ENCODE measurements around the gene SEC63. TPM values are rescaled to one million over a fixed set of nuclear protein-coding genes. Genes with fewer than 3 reads are reported as not detected.
"Not testable (repeated sequence)": the region's sequence is repeated elsewhere in the genome, so short reads cannot be mapped to it uniquely, and the experiment has no call there.

Gene SEC63
- total RNA-seq, 1 experiment from 2014 or later: 51.3 TPM

- no peak for DNase-seq (ENCODE audit: low read depth, low spot score)
- Histone ChIP-seq H3K4me1 (ENCODE audit: control insufficient read depth in 1 of 2, insufficient read depth in 2 of 2, low read length in 2 of 2) (no peaks in the 10 kb centered on the region), H4K20me1 (ENCODE audit: insufficient read depth) (no peaks in the 10 kb centered on the region), H3K9me3 (ENCODE audit: control insufficient read depth in 1 of 2, insufficient read depth in 1 of 2, low read depth in 1 of 2, low read length in 2 of 2) (no peaks in the 10 kb centered on the region), H3K27me3 (ENCODE audit: insufficient read depth, low read length) (no peaks in the 10 kb centered on the region), H3K36me3 (ENCODE audit: control insufficient read depth in 1 of 2, insufficient read depth in 2 of 2, low read length in 2 of 2) (no peaks in the 10 kb centered on the region), H3K27ac (ENCODE audit: low read depth, low read length) (no peak overlapping the region), H3K9ac (ENCODE audit: low read length) (no peak overlapping the region), H3K4me2 (ENCODE audit: low read length) (no peak overlapping the region), H3K79me2 (ENCODE audit: insufficient read depth, low read length) (no peaks in the 10 kb centered on the region), H3K4me3 (replicated peaks in 1 of 2; ENCODE audit: low read depth in 1 of 2, low read length in 2 of 2) (no peak overlapping the region), H3K9me2 (ENCODE audit: insufficient read depth) (0 out of 2 replicates have a peak, but pooled peaks cover 2% of the 10 kb centered on the region), H2AFZ (ENCODE audit: low read depth, low read length, poor library complexity, severe bottlenecking) (no peak overlapping the region)
- TF ChIP-seq POLR2AphosphoS5 (IDR thresholded peaks at IDR 0.05; ENCODE audit: low read depth, low read length): no peak
- no peak for TF ChIP-seq REST (IDR thresholded peaks at IDR 0.05; ENCODE audit: low read depth)
- TF ChIP-seq ZBTB33 (IDR thresholded peaks at IDR 0.05; ENCODE audit: extremely low read depth, insufficient replicate concordance, low read length): no peak
- TF ChIP-seq MAX (IDR thresholded peaks at IDR 0.05): no peak
- no peak for TF ChIP-seq RAD21 (IDR thresholded peaks at IDR 0.05; ENCODE audit: low read depth)
- no peak for TF ChIP-seq ELF1 (IDR thresholded peaks at IDR 0.05; ENCODE audit: borderline replicate concordance, low read depth)
- no peak for TF ChIP-seq CEBPB (IDR thresholded peaks at IDR 0.05; ENCODE audit: low read depth)
- TF ChIP-seq EZH2phosphoT487 (IDR thresholded peaks at IDR 0.05; ENCODE audit: borderline replicate concordance): no peak
- TF ChIP-seq ZFX (IDR thresholded peaks at IDR 0.05): no peak
- no peak for TF ChIP-seq SRF (IDR thresholded peaks at IDR 0.05; ENCODE audit: low read depth)
- TF ChIP-seq ZNF274 (IDR thresholded peaks at IDR 0.05; ENCODE audit: low read depth, low read length): no peak
- TF ChIP-seq SIN3A (IDR thresholded peaks at IDR 0.05; ENCODE audit: low read depth): no peak
- TF ChIP-seq POLR2A (IDR thresholded peaks at IDR 0.05; ENCODE audit: borderline replicate concordance, extremely low read depth, insufficient read depth, insufficient read length): no peak
- intact Hi-C loops (cut with micrococcal nuclease): no loop called here
- BruUV-seq (replicated peaks): no TSS peak
- ATAC-seq: no peak
- ChIA-PET POLR2A (no interaction called here), RAD21 (ENCODE audit: low non-redundant PET in 1 of 2, low total read pairs in 2 of 2, uncharacterized antibody in 2 of 2, unreplicated experiment in 2 of 2) (no interaction called here), CTCF (interaction anchor here (1.3 kb wide), 1 partner anchor 501 kb away, joined by 3 read pairs; no protein-coding TSS in a partner anchor)
These were observed 33.1 kb upstream of the SEC63 start for GRCh38 chr6:107991061-107991460.

GRCh38 chr6:107990587-107990986 is 32.6 kb upstream of the SEC63 start:
- H3K9me2 ChIP-seq (ENCODE audit: insufficient read depth); H3K9ac ChIP-seq (ENCODE audit: low read length); BruUV-seq (replicated peaks); intact Hi-C loops (cut with micrococcal nuclease); H3K27me3 ChIP-seq (ENCODE audit: insufficient read depth, low read length); H3K79me2 ChIP-seq (ENCODE audit: insufficient read depth, low read length); H3K4me3 ChIP-seq (replicated peaks in 1 of 2; ENCODE audit: low read depth in 1 of 2, low read length in 2 of 2); H3K4me1 ChIP-seq (ENCODE audit: control insufficient read depth in 1 of 2, insufficient read depth in 2 of 2, low read length in 2 of 2); DNase-seq (ENCODE audit: low read depth, low spot score); H4K20me1 ChIP-seq (ENCODE audit: insufficient read depth); H3K36me3 ChIP-seq (ENCODE audit: control insufficient read depth in 1 of 2, insufficient read depth in 2 of 2, low read length in 2 of 2); POLR2A ChIA-PET; RAD21 ChIA-PET (ENCODE audit: low non-redundant PET in 1 of 2, low total read pairs in 2 of 2, uncharacterized antibody in 2 of 2, unreplicated experiment in 2 of 2); H3K9me3 ChIP-seq (ENCODE audit: control insufficient read depth in 1 of 2, insufficient read depth in 1 of 2, low read depth in 1 of 2, low read length in 2 of 2); ATAC-seq; H2AFZ ChIP-seq (ENCODE audit: low read depth, low read length, poor library complexity, severe bottlenecking); H3K27ac ChIP-seq (ENCODE audit: low read depth, low read length); H3K4me2 ChIP-seq (ENCODE audit: low read length): not testable (repeated sequence)
- CTCF ChIA-PET: interaction anchor here (1.3 kb wide), 1 partner anchor 501 kb away, joined by 3 read pairs; no protein-coding TSS in a partner anchor

Data from HCT116 (cell line).